ENCODE data around the gene ERP27.
A peak's percentile ranks its signal among the peaks of the same experiment; 100 is the strongest.

ERP27 gene

DNA sequence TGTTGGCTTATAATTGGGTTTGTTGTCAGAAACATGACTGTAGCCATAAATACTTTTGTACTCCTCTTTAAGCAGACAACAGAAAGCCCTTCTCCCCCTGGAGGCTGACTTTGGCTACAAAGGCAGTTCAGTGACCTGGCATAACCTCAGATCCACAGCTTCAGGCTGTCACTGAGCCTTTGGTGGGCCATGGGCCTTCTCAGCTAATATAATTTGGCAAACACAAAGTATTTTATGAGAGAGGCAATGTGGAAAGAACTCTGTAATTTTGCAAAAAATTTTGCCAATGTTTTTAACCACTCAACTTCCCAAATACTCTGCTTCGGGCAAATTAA lies 37.1 kb downstream of the ERP27 start:
- DNase-seq (ENCODE audit: low spot score), result no peak

DNA sequence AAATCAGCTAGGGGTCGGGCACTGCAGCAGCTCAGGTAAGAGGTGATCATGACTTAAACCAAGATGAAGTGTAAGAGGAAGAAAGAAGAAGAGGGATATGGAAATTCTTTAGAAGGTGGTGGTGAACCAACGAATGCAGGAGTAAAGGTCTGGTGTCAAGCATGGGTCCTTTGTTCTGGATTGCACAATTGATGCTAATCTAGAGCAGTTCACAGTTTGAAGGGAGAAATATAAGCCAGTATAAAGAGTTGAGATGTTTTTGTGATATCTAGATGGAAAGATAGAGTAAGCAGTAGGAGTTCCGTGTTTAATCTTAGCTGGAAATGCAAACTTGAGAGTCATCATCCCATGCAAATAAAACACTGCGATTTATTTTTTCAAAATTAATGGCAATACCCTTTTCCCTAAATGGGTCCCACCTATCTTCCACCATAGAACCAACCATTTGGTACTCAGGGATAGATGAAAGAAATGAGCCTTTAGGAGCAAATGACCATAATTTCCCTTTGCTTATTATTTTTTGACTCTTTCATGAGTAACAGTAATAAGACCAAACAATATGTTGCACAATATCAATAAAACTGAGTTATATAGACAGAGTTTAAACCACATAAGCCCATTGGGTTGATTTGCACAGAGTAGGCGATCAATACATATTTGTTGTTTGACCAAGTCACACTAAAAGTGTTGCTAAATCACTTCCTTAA lies 37.7 kb downstream of the ERP27 start:
- DNase-seq (ENCODE audit: low spot score), result no peak

DNA sequence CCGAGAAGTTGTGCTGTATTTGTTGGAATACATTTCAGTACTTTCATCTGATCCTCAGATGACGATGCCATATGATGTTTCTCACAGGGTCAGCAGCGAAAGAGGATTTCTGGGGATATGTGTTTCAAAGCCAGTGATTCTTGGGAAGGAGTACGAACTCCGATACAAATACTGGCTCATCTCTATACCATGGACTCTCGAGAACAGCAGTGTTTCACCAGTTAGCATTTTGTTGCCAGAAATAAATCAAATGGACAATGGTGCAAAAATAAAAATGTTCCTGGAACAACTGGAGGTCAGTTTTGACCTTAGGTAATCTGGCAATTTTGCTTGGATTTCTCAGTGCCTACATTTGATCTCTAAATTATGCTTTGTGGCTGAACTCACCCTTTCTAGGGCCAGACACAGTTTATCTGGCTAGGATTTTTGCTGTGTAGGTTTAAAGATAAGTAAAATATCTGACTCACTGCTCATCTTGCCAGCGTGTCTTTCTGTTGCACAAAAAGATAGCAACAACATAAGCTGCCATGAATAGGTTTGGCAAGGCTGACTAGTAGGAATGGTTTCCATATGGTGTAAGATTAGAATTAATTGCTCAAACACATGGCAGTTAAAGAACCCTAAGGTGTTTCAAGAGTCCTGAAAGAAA lies 41.7 kb downstream of the ERP27 start:
- no peak for DNase-seq (ENCODE audit: low spot score)

DNA sequence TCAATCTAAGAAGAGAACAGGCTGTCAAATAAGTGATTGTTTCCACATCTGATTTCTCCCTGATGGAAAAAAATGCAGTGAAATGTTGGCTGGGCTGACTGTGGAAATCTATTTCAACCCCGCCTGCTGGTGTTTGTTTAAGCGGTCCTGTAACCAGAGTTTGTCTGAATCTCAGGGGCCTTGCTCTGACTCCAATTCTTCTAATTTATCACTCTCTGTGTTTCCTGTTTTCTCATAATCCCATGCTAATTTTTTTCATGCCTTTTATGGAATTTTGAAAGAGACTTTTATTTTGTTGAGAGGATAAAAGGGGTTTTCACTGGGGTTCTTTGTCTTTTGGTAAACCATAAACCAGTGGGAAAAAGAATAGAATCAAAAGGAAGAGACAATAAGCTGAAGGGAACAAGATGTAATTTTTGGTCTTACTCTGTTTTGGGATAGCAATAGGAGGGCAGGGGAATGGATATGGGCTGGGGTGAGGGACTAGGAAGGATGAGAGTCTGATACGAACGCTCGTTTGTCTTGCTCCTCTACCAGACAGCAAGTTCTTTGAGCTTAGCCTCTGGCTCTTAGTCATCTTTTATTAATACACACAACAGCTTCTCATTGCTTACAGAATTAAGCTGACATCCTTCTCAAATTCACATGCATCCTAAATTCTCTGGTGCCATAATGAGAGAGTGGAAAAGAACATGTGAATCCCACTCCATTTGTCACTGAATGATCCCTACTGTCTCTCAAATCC lies 44.7 kb downstream of the ERP27 start:
- DNase-seq (ENCODE audit: low spot score), result no peak

DNA sequence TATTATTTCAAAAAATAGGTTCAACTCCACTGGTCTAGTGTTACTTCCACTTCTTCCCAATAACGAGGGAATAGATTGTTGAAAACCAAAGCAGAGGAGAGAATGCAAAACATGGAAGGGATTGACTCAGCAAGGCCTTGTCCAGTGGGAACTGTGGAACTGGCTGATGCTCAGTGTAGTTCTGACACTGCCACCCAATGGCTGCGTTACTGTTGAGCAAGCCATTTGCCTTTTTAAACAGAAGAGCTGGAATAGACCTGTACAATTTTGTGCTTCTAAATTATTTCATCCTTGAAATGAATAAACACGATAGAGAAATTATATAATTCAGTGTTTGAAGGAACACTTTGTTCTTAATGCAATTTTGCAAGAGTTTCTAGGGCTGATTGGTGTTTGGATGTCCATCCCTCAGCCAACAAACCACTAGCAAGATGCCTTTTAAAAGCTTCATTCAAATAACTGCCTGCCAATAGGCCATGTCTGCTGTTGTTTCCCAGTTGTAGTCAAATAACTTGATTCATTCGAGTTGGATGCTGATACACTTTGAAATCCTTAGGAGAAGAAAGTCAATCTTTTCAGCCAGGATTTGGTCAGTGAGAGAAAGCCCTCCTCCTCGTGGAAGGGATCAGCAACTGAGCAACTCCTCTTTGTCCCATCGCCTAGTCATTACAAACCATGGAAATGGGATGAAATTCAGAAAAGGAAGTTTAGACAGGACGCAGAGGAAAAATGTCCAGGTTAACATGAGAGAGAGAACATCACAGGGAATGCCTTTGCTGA lies 45.4 kb downstream of the ERP27 start:
- DNase-seq (ENCODE audit: low spot score), result no peak

DNA sequence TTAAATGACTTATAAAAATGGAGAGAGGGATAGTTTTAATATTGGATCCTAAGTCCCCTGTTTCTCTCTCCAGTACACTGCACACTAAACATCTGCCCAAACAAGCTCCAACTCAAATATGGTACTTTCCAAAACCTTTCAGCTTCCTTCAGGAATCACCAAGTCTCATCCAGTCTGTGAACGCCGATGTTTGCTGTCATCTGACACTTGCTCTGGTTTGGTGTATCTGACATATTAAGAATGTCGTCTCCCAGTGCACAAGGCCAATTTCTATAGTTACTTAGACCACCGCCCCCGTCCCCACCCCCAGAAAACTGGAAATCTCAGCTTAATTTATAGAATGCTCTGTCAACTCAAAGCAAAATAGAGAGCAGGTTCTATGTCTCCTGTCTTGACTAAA lies 47.6 kb downstream of the ERP27 start:
- no peak for DNase-seq (ENCODE audit: low spot score)

DNA sequence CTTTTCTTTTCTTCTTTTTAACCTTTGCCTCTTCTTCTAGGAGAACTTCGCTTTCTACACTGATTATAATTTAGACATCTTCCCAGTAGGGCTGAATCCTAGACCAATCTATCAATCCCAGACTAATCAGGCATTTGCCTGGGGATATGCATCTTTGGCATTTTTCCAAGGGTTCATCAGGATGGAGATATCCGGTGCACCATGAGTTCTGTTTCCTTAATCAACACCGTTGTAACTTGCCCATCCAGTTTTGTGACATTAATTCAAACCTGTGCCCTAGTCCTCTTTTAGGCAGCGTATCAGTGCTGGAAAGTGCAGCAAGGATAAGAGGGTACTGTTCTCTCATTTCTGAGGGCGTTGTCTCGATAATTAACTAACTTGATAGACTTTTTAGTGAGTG lies 52.1 kb downstream of the ERP27 start:
- DNase-seq (ENCODE audit: low spot score), result no peak

DNA sequence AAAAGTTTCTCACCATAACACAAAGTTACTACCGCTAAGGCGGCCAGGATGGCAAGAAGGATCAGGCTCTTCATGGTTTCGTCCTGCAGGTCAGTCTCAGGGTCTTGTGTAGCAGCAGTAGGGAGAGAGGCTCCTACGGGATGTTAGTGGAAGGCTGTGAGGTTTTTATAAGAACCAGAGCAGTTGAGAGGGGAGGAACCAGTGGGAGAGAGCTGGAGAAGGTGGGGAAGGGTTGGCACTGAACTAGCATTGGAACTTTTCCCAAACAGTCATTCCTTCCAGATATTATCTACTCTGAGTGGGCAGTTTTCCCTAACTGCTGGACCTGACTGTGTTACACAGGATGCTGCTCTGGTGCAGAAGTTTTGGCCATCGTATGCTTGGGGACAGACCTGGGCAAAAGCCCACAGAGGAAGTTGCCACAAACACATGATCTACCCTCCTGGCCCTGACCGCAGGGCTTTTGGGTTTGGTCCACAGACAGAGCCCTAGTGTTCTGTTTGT lies 52.6 kb downstream of the ERP27 start, which contains the start of gene MGP:
TSS of gene MGP (minus strand) at position 137 of the 504 bp plus-strand sequence. CDS start at position 74, 63 bp downstream.
- peak; percentile 21 for DNase-seq (ENCODE audit: low spot score)

DNA sequence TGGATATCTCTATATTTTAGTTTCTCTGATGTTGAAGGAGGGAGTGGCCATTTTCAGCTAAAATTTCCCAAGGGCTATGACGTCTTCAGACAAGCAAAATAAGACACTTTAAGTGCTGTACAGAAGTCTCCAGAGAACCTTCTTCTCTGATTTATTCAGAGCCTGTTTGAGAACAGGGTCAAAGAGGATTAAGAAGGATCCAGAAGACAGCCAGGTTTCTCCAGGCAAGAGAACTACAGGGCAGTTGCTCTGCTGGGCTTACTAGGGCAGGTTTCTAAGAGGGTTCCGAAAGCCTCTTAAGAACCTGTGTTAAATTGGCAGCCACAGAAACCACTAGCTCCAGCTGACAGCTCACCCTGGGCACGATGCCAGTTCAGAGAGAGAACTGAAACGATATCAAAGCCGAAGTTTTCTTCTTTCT lies 53.9 kb downstream of the ERP27 start:
- no peak for DNase-seq (ENCODE audit: low spot score)

DNA sequence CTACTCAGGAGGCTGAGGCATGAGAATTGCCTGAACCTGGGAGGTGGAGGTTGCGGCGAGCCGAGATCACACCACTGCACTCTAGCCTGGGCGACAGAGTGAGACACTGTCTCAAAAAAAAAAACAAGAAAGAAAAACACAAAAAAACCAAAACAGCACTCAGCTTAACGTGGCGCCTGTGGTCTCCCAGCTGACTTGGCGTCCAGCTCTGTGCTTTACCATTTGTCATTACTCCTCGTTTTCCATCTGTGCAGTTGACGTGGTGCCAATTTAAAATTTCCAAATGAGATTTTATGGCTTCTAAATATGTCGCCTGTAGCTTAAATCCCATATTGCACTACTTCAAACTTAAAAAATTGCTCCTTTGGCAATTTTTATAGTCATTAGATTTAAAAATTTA lies 54.7 kb downstream of the ERP27 start:
- no peak for DNase-seq (ENCODE audit: low spot score)

DNA sequence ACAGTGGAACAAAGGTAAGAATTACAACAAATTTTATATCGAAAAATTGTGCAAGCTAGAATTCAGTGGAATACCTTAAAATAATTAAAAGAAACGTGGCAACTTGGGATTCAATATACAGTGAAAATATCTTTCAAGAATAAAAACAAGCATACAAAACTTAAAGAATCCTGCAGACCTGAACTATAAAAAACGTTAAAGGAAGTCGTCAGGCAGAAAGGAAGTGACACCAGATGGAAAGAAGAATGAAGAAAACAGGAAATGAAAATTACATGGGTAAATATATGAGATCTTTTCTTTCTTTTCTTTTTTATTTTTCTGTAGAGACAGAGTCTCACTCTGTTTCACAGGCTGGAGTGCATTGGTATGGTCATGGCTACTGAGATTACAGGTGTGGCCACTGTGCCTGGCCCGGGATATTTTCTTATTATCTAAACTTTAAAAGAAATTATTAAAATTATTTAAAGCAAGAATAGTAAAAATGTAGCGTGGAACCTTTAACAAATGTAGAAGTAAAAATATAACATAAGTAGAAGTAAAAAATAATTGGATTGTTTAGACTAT lies 57.4 kb downstream of the ERP27 start:
- DNase-seq (ENCODE audit: low spot score), result no peak

DNA sequence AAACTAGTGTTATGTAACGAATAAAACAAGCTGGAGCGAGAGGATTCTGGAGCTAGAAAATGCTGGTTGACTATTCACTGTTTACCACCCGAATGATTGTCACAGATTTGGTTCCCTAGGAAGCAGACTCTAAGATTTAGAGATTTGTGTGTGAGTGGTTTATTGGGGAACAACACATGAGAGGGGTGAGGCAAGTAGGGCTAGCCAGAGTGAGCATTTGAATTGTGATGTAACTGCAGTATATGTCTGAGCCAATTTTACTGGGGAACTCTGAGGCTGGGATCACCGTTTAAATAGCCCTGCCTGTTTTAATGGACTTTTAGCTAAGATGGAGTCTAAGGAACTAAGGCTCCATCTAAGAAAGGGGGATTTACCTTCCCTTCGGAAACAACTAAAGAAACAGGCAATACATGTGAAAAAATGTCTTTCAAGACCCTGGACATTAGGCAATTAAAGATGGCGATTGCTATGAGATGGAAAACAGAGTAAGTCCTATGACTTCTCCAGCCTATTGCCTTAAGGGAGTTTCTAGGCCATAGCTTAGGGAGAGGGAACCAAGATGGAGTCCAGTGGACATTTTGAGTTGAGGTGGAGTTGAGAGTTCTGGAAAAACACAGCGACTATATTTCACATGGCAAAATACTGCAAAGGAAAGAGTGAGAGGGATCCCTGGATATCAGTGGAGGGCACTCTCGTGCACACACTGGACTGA lies 59.0 kb downstream of the ERP27 start:
- DNase-seq (ENCODE audit: low spot score), result no peak

DNA sequence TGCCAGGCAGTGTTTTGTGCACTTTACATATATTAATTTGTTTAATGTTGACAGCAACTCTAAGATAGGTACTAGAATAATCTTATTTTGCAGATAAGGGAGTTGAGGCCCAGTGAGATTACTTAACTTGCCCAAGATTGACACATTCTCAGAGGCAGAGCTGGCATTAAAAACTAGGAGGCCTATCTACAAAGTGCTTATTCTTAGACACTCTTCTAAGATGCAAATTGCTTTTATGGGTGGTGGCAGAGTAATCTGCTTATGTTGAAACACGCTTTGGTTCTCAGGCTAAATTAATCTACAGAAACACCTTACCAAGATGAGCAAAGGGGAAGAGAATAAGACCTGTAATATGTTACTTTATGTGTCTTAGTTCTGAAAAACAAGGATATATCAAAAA lies 59.8 kb downstream of the ERP27 start:
- DNase-seq (ENCODE audit: low spot score), result no peak

DNA sequence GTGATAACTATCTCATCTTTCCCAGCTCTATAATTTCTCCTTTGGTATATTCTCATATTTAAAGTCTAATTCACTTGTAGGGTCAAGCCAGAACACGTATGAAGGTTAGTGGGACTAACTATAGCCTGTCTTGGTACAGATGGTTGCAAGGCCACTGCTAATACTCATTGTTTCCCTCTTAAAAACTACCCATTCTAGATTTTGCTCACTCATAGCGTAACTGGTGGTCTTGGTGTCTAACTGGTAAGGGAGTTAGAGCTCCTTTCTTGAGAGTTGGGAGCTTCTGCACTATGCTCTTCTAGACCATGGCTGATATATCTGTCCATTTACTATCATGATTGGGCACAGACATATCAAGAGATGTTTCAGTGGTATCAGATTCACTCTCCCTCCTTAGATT lies 61.5 kb downstream of the ERP27 start:
- DNase-seq (ENCODE audit: low spot score), result no peak

DNA sequence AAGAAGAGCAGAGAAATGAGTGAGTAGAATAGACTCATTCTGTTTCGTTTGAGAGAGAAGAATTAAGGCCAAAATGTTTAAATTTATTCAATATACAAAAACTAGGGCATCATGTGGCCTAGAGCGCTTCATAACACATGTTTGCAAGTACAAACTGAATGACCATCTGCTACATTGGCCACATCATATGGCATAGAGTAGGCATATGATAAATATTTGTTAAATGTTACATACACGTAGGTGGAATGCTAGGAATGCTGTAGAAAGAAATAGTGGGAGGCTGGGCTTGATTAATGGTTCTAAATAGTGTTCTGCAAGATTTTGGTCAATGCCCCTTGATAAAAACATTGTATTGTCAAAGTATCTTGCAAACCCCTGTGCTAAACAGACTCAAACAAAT lies 63.5 kb downstream of the ERP27 start:
- DNase-seq (ENCODE audit: low spot score), result no peak

DNA sequence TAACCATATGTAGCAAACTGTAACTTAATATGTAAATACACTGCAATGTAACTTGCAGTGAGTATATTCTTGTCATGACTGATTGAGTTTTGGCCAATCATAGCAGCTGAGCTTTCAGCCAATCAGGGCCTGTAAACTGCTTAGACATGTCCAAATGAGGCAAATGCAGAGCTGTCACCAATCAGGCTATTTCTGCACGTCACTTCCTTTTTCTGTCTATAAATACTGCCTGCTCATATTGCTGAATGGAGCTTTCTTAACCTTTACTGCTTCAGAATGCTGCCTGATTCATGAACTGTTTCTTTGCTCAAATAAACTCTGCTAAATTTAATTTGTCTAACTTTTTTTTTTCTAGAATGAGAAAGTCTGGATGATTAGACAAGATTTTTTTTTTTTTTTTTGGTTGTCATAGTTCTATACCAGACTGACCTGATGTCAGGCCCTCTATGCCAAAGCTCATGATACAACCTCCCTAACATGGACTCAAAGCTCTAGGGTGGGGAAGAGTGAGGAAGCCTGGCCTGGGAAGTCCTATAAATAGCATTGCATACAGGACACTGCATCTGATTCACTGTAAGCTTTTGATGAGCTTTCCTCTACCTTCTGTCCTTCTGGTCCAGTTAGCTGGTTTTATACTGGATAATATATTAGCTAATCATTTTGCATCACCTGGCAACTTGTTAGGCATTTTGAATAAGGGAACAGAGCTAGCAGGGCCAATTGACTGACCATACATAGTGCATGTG lies 64.7 kb downstream of the ERP27 start:
- DNase-seq (ENCODE audit: low spot score), result no peak

DNA sequence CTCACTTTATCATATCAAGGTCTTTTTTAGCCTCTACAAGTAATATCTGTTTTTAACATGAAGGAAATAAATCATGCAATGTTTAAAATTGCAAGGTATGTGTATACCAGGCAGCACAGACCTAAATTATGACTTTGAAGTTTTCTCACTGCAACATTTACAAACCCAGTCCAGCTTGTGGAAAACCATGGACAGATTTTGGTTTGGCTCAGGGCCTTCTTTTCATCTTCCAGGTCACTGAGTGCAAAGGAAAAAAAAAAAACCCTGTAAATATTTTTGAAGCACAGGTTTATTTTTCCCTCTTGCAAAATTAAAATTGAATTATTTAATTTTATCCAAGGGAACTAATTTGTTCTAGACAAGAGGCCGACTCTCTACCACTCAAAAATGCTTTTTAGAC lies 66.5 kb downstream of the ERP27 start:
- no peak for DNase-seq (ENCODE audit: low spot score)

DNA sequence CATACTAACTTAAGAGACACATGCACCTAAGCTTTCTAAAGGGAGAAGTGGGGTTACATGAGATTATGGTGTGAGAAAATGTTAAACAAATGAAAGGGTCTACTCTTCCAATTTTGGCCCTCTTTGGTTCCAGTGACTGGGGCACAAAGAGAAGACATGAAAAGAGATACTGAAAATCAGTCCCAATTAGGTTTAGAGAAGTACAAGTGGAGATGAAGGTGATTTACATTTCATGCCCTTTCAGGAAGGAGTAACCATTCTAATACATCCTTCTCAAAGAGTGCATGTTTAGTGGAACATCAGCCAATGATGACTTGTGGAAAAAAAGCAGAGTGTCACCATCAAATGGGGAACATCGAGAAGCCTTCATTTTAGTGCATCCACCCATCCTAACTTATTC lies 67.1 kb downstream of the ERP27 start:
- DNase-seq (ENCODE audit: low spot score), result no peak

DNA sequence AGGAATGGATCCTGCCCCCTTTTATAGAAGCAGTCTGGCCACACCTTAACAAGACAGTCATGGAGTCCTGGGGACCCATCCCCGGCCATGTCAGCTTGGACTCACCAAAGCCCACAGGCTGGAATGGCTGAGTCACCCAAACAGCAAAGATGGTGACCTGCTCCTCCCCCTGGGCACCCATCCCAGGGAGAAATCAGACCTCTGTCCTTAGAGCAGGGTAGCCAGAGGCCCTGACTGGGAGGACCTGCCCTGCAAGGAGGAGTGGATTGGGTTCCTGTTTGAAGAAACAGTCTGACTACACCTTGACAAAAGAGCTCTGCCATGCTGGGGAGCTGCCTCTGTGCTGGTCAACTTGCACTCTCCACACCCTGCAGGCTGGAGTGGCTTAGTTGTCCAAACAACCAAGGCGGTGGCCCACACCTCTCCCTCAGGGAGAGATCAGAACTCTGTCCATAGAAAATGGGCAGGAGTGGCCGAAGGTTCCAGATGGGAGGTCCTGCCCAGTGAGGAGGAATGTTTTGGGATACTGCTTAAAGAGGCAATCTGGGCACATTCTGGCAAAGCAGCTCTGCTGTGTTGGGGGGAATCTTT lies 69.3 kb downstream of the ERP27 start:
- DNase-seq (ENCODE audit: low spot score), result no peak

All from hepatic stellate cell (primary cell).